Peyer's patch (tissue), 4 donors: ENCODE results near the gene WDFY4. TPM values are rescaled to one million over a fixed set of nuclear protein-coding genes. Genes with fewer than 3 reads are reported as not detected.

Source experiments
- DNase-seq, 3 donors: peaks; one replicate each; pipeline ENCODE4 v3.0.0-alpha.2; 2017 to 2019
- H3K27ac ChIP-seq, 4 donors: fragments of 200-600 bp; sonication (generic); one replicate each; pipeline ENCODE4 v1.5.1; 2016 to 2019
- H3K27me3 ChIP-seq, 2 donors: fragments of 200-600 bp; sonication (generic); one replicate each; pipeline ENCODE4 v1.5.1; 2019
- H3K36me3 ChIP-seq, 3 donors: fragments of 200-600 bp; sonication (generic); one replicate each; pipeline ENCODE4 v1.5.1; 2016 to 2019
- H3K4me1 ChIP-seq, 4 donors: fragments of 200-600 bp; sonication (generic); one replicate each; pipeline ENCODE4 v1.5.1; 2016 to 2019
- H3K4me3 ChIP-seq, 4 donors: fragments of 200-600 bp; sonication (generic); 1 replicate in 3 of 4; 2 replicates in 1 of 4; pipeline ENCODE4 v1.5.1; 2016 to 2019; ENCODE audit warnings: mild to moderate bottlenecking in 1 of 4
- H3K9me3 ChIP-seq, 4 donors: fragments of 200-600 bp; sonication (generic); one replicate each; pipeline ENCODE4 v1.5.1; 2016 to 2019; ENCODE audit warnings: mild to moderate bottlenecking in 1 of 4
- CTCF ChIP-seq, 6 experiments: fragments of 450-650 bp in 4 of 6; fragments of 200-600 bp in 2 of 6; sonication (generic) in 1 of 6; IDR thresholded peaks; one replicate each; pipeline ENCODE4 v1.5.1; 2017 to 2019; ENCODE audit warnings: antibody characterized with exemption in 6 of 6, mild to moderate bottlenecking in 3 of 6, moderate library complexity in 1 of 6
- POLR2A ChIP-seq, 2 donors: fragments of 450-650 bp; IDR thresholded peaks; one replicate each; pipeline ENCODE4 v1.5.1; 2017; ENCODE audit warnings: antibody characterized with exemption in 2 of 2, mild to moderate bottlenecking in 2 of 2, moderate library complexity in 2 of 2
- total RNA-seq, 4 donors: library from RNA; depleted of rRNA; stranded (reverse); fragments of >200 nt; gene quantifications; one replicate each; pipeline ENCODE4 v1.1.0, GENCODE V29; 2016

The WDFY4 gene
- total RNA-seq, 4 donors from 2014 or later = 0.53 to 102 (median 4.6) TPM

DNA sequence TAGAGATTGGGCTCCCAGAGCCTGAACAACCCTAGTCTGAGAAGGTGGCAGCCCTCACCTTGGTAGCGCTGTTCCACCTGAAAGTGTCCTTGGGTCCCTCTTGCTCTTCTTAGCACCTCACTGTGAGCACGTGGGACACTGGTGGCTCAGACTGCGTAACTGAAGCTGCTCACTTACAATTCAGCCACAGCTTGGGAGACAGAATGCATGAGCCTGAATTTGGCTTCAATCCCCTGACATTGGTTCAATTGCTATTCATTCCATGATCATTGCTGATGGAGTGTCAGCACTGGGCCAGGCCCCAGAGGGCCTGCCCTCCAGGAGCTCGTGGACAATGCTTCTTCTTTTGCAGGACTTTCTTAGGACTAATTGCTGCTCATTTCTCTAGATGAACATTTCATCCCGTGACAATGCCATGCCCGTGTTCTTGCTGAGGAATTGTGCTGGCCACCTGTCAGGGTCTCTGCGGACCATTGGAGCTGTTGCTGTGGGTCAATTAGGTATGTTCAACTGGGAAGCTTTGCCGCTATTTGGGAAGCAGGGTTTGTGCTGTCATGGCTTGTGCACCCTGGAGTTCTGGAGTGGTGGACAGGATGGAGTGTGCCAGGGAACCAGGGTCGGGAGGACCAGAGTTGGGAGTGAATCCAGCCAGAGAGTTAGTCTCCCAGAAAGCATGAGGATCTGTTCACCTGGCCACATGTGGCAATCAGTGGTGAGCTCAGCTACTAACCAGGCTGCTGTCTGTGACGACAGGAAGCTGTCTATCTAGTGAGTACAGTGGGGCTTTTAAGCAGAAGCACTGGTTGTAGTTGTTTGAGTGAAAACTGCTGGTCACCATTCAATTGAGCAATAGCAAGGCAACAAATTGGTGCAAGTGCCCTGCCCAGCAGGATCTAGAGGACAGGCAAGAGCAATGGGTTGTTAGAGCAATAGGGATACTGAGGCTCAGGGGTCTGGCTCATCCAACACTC is 105.1 kb downstream of the WDFY4 start:
- Histone ChIP-seq H3K27ac (no peak overlapping the region), H3K9me3 (no peaks in the 10 kb centered on the region), H3K4me1 (peaks cover 0 to 7% (median 0%) of the 10 kb centered on the region in 4 donors), H3K36me3 (no peaks in the 10 kb centered on the region), H3K4me3 (no peak overlapping the region), H3K27me3 (no peaks in the 10 kb centered on the region)
- DNase-seq = no peak
- no peak for TF ChIP-seq CTCF (IDR thresholded peaks at IDR 0.05)
- no peak for TF ChIP-seq POLR2A (IDR thresholded peaks at IDR 0.05)

DNA sequence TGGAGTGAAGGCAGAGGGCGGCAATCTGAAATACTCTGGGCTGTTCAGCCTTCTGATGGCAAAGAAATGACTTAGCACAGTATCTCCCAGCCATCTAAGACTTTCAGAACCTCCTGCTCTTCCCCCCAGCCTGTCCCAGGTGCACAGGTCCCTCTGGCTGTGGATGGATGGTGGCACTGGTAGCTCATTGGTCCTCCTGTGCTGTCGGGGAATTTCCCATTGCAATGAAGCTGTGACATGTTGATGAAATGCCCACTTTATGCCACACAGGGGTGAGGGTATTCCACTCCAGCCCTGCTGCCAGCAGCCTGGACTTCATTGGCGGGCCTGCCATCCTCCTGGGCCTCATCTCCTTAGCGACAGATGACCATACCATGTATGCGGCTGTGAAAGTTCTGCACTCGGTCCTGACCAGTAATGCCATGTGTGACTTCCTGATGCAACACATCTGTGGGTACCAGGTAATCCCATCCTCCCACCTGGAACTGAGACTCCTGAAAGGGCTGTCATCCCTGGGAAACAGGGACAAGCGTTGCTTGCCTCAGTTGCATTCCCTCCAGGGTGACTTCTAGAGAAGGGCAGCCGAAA is 105.9 kb downstream of the WDFY4 start:
- no peaks in the 10 kb centered on the region for H3K36me3 ChIP-seq
- DNase-seq = no peak
- peaks cover 0 to 7% (median 0%) of the 10 kb centered on the region in 4 donors for H3K4me1 ChIP-seq
- no peaks in the 10 kb centered on the region for H3K27me3 ChIP-seq
- TF ChIP-seq CTCF (IDR thresholded peaks at IDR 0.05) = no peak
- no peak for TF ChIP-seq POLR2A (IDR thresholded peaks at IDR 0.05)
- no peak overlapping the region for H3K27ac ChIP-seq
- H3K4me3 ChIP-seq = no peak overlapping the region
- H3K9me3 ChIP-seq = no peaks in the 10 kb centered on the region

- no peak for TF ChIP-seq POLR2A (IDR thresholded peaks at IDR 0.05)
- no peak for TF ChIP-seq CTCF (IDR thresholded peaks at IDR 0.05)
- Histone ChIP-seq H3K4me1 (peaks cover 0 to 7% (median 0%) of the 10 kb centered on the region in 4 donors), H3K4me3 (no peak overlapping the region), H3K27me3 (no peaks in the 10 kb centered on the region), H3K36me3 (no peaks in the 10 kb centered on the region), H3K27ac (no peak overlapping the region), H3K9me3 (no peaks in the 10 kb centered on the region)
- no peak for DNase-seq
Observed at GRCh38 chr10:48791267-48791928, 106.7 kb downstream of the WDFY4 start.

DNA sequence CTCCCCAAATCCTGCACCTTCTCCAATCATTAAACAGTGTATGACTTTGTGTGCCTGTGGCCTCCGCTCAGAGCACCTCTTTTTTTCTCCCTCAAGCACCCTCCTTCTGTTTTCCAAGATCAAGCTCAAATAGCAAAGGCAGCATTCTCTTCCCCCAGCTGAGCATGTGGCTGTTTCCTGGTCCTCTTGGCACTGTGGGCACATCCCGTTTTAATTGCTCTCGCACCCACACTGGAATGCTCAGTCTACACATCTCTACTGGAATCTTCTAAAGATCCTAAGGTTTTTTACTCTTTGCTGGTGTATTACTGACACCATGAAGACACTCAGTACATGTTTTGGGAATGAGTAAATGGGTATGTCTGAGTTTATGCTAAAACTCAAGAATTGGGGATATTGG is 107.4 kb downstream of the WDFY4 start:
- no peak for DNase-seq
- H3K4me3 ChIP-seq = no peak overlapping the region
- no peak for TF ChIP-seq POLR2A (IDR thresholded peaks at IDR 0.05)
- TF ChIP-seq CTCF (IDR thresholded peaks at IDR 0.05) = no peak
- H3K36me3 ChIP-seq = no peaks in the 10 kb centered on the region
- no peaks in the 10 kb centered on the region for H3K9me3 ChIP-seq
- peaks cover 0 to 7% (median 0%) of the 10 kb centered on the region in 4 donors for H3K4me1 ChIP-seq
- H3K27ac ChIP-seq = no peak overlapping the region
- no peaks in the 10 kb centered on the region for H3K27me3 ChIP-seq

DNA sequence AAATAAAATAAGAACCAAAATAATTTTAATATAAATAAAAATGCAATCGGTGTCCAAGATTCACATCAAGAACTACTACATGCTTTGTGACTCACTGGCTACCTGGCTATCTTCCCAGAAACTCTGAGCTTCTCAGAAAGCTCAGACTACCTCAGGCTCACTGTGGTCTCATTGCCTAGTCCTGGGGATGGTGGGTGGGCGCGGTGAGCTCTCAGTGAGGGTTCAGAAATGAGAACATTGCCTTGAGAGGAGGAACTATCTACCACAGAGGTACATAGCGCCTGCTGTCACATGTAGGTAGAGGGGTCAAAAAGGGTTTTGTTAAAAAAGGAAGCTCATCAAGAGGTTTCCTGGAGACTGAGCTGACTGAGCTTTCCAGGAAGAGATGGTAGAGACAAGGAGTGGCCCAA is 108.0 kb downstream of the WDFY4 start:
- TF ChIP-seq POLR2A (IDR thresholded peaks at IDR 0.05) (no peak), CTCF (IDR thresholded peaks at IDR 0.05) (no peak)
- Histone ChIP-seq H3K4me3 (no peak overlapping the region), H3K9me3 (no peaks in the 10 kb centered on the region), H3K36me3 (no peaks in the 10 kb centered on the region), H3K27ac (no peak overlapping the region), H3K4me1 (peaks cover 0 to 7% (median 0%) of the 10 kb centered on the region in 4 donors), H3K27me3 (no peaks in the 10 kb centered on the region)
- DNase-seq = no peak
